GM12878 (cell line): ENCODE results near the gene METTL16. TPM values are rescaled to one million over a fixed set of nuclear protein-coding genes. Genes with fewer than 3 reads are reported as not detected.

ENCODE experiments used
- ATAC-seq: fragments of 200-7000 bp; cut with Tn5 transposase; 3 replicates; pipeline ENCODE4 v1.9.1; 2020; ENCODE audit warnings: mild to moderate bottlenecking, moderate library complexity
- BruUV-seq: library from RNA; stranded (reverse); fragments of 400-500 nt; replicated peaks from 2 replicates; lab custom pipeline; 2021; lab: Mats Ljungman, UMichigan
- CTCF ChIA-PET: fragments of 300-600 bp; sonication (Branson Sonifier 250); formaldehyde crosslinking; extraction: SDS; loops from one replicate; lab custom pipeline; 2021; ENCODE audit warnings: inconsistent platforms; lab: Yijun Ruan, JAX
- POLR2A ChIA-PET: fragments of 350-600 bp; formaldehyde crosslinking; extraction: SDS; loops from one replicate; lab custom pipeline; 2021; ENCODE audit warnings: inconsistent platforms; lab: Charles Lee
- RAD21 ChIA-PET: fragments of 300-600 bp; sonication (Branson Sonifier 250); formaldehyde crosslinking; loops from one replicate; lab custom pipeline; 2023; ENCODE audit warnings: antibody characterized with exemption; ENCODE audit not compliant: unreplicated experiment; lab: Charles Lee
- SMC1A ChIA-PET: fragments of 300-600 bp; sonication (Branson Sonifier 250); formaldehyde crosslinking; loops from one replicate; lab custom pipeline; 2023; ENCODE audit not compliant: unreplicated experiment, uncharacterized antibody; lab: Charles Lee
- DNase-seq: peaks from one replicate; pipeline ENCODE4 v3.0.0-alpha.2; 2011; ENCODE audit warnings: low read depth, low spot score
- FAIRE-seq: peaks from 3 replicates; lab custom pipeline; 2011; peaks lifted over from hg19 to GRCh38; lab: Jason Lieb, UNC
- H2AFZ ChIP-seq: 2 replicates; pipeline ENCODE4 v1.6.0; 2011; ENCODE audit warnings: low read depth, low read length, control low read depth; ENCODE audit not compliant: control insufficient read depth
- H3K27ac ChIP-seq: 2 replicates; pipeline ENCODE4 v1.5.1; 2011; ENCODE audit warnings: control low read depth; ENCODE audit not compliant: control insufficient read depth, insufficient read depth
- H3K27me3 ChIP-seq, 2 experiments: replicated peaks in 1 of 2; 2 replicates each; pipeline versions ENCODE4 v1.6.0 to v1.6.1; 2011; ENCODE audit warnings: low read length in 1 of 2; ENCODE audit not compliant: control insufficient read depth in 2 of 2, insufficient read depth in 2 of 2
- H3K36me3 ChIP-seq, 2 experiments: 2 replicates each; pipeline ENCODE4 v1.5.1; 2011; ENCODE audit warnings: low read length in 1 of 2; ENCODE audit not compliant: control insufficient read depth in 2 of 2, insufficient read depth in 2 of 2
- H3K4me1 ChIP-seq: 2 replicates; pipeline ENCODE4 v1.6.1; 2011; ENCODE audit warnings: mild to moderate bottlenecking, low read length, moderate library complexity, mixed read lengths; ENCODE audit not compliant: control insufficient read depth, insufficient read depth
- H3K4me2 ChIP-seq: 2 replicates; pipeline ENCODE4 v1.6.0; 2011; ENCODE audit warnings: control low read depth; ENCODE audit not compliant: control insufficient read depth, insufficient read depth
- H3K4me3 ChIP-seq: fragments of 200-600 bp; sonication (generic); 2 replicates; pipeline ENCODE4 v1.5.1; 2016
- H3K79me2 ChIP-seq: 2 replicates; pipeline ENCODE4 v1.6.0; 2011; ENCODE audit warnings: low read length; ENCODE audit not compliant: control insufficient read depth, insufficient read depth
- H3K9ac ChIP-seq: 2 replicates; pipeline ENCODE4 v1.8.0; 2011; ENCODE audit warnings: low read length, control low read depth, mixed read lengths; ENCODE audit not compliant: control insufficient read depth, insufficient read depth
- H3K9me3 ChIP-seq: replicated peaks from 3 replicates; pipeline ENCODE4 v1.5.1; 2011; ENCODE audit warnings: mild to moderate bottlenecking, low read length; ENCODE audit not compliant: control insufficient read depth, insufficient read depth
- H4K20me1 ChIP-seq: 2 replicates; pipeline ENCODE4 v1.6.0; 2011; ENCODE audit not compliant: control insufficient read depth, insufficient read depth
- BCL3 ChIP-seq: IDR thresholded peaks from 2 replicates; pipeline ENCODE4 v1.6.1; 2011; ENCODE audit warnings: borderline replicate concordance, low read depth, mild to moderate bottlenecking, moderate library complexity, low read length; ENCODE audit not compliant: insufficient read depth, poor library complexity, severe bottlenecking
- CHD1 ChIP-seq: IDR thresholded peaks from 2 replicates; pipeline ENCODE4 v1.6.1; 2012; ENCODE audit warnings: low read depth, low read length, improper control_type of control experiment
- CREM ChIP-seq: IDR thresholded peaks from 2 replicates; pipeline ENCODE4 v1.6.1; 2014; ENCODE audit warnings: antibody characterized with exemption, low read depth
- NFYB ChIP-seq: IDR thresholded peaks from 2 replicates; pipeline ENCODE4 v1.6.1; 2011; ENCODE audit warnings: low read depth, mild to moderate bottlenecking, low read length, improper control_type of control experiment, moderate library complexity; ENCODE audit not compliant: insufficient read depth
- RAD21 ChIP-seq: IDR thresholded peaks from 2 replicates; pipeline ENCODE4 v1.6.1; 2011; ENCODE audit warnings: mild to moderate bottlenecking, low read depth, low read length, moderate library complexity; ENCODE audit not compliant: insufficient read depth
- STAT1 ChIP-seq: fragments of 450-650 bp; conservative IDR thresholded peaks from 2 replicates; pipeline ENCODE4 v1.6.1; 2014; ENCODE audit warnings: antibody characterized with exemption, mild to moderate bottlenecking
- WGBS: methylation state at CpG from one replicate; pipeline ENCODE4 v1.1.6; 2016; ENCODE audit warnings: low lambda C conversion rate; ENCODE audit not compliant: insufficient replicate concordance, insufficient coverage; ENCODE audit errors: missing lambda C conversion rate; 5-methylcytosine and 5-hydroxymethylcytosine counted together
- in situ Hi-C: fragments of 300-500 bp; cut with MboI; formaldehyde crosslinking; loops from 9 replicates; pipeline ENCODE4 v1.14.3; 2018; ENCODE audit warnings: mixed read lengths
- intact Hi-C: fragments of 100-400 bp; cut with micrococcal nuclease; formaldehyde crosslinking; loops from one replicate; pipeline ENCODE4 v1.14.2; 2022; ENCODE audit not compliant: unreplicated experiment
- polyA plus RNA-seq, 11 experiments: library from polyadenylated mRNA; depleted of rRNA in 4 of 11; unstranded in 6 of 11; stranded (reverse) in 5 of 11; fragments of >200 nt; fragmentation: Nextera tagmentation in 4 of 11; fragmentation: Illumina TruSeq in 1 of 11; extraction: Ambion mirVana in 4 of 11; extraction: Trizol in 1 of 11; gene quantifications; 1 replicate in 1 of 11; 2 replicates in 10 of 11; pipeline versions ENCODE4 v1.2.1 to v1.2.3, GENCODE V29; 2011 to 2016; ENCODE audit warnings: inconsistent platforms in 2 of 11, missing spikeins in 2 of 11, low read depth in 1 of 11
- total RNA-seq, 4 experiments: library from RNA; depleted of rRNA in 3 of 4; stranded (reverse); fragments of >200 nt in 3 of 4; fragmentation: Illumina TruSeq in 1 of 4; extraction: Trizol in 1 of 4; gene quantifications; 2 replicates each; pipeline versions ENCODE4 v1.2.1 to v1.2.3, GENCODE V29; 2013 to 2021
- TF ChIP-seq, protein P1 (sequence below): IDR thresholded peaks from 2 replicates; pipeline ENCODE4 v1.6.1; 2012; ENCODE audit warnings: low read length, inconsistent platforms
- TF ChIP-seq, protein P2 (sequence below): IDR thresholded peaks from 2 replicates; pipeline ENCODE4 v1.6.1; 2012; ENCODE audit warnings: low read depth, low read length, improper control_type of control experiment
- TF ChIP-seq, protein P3 (sequence below): IDR thresholded peaks from 2 replicates; pipeline ENCODE4 v1.6.1; 2012; ENCODE audit warnings: low read depth, low read length, improper control_type of control experiment
- TF ChIP-seq, protein P4 (sequence below): fragments of 450-650 bp; IDR thresholded peaks from 2 replicates; pipeline ENCODE4 v1.6.1; 2016; ENCODE audit warnings: mild to moderate bottlenecking

METTL16 gene
- total and polyA plus RNA-seq, 10 of the 15 experiments (the other 5 are each of a cell fraction or from before 2014, with no cell fraction given): 15.6 to 34.3 (median 23.7) TPM

DNA sequence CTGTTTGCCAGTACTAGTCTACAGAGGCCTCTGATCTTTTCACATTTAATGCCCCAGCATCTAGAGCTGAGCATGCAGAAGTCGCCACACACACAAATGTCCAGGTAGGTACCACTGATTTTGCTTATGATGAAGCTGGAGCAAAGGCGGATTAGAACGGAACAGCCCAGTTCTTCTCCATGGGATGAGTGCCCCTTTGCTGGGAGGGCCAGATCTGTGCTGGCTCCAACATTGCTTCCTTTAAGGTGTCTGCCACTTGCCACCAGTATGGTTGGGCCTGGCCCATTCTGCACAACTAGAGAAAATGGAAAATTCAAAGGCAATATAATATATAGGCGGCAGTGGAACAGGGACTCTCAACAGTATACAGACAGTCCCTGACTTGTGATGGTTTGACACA, 108.6 kb downstream of the METTL16 start:
- Histone ChIP-seq H2AFZ (no peak overlapping the region), H3K4me1 (peaks cover 9% of the 10 kb centered on the region), H3K4me3 (no peak overlapping the region), H3K27me3 (no peaks in the 10 kb centered on the region), H3K79me2 (peaks cover 11% of the 10 kb centered on the region), H3K4me2 (no peak overlapping the region), H3K36me3 (no peaks in the 10 kb centered on the region), H3K27ac (no peak overlapping the region), H3K9ac (no peak overlapping the region), H4K20me1 (no peaks in the 10 kb centered on the region), H3K9me3 (no peaks in the 10 kb centered on the region)
- in situ Hi-C loops (loop anchor here (25.0 kb wide), 1 partner anchor 609 kb away; no protein-coding TSS in a partner anchor), intact Hi-C loops (loop anchor here (10.0 kb wide), 1 partner anchor 192 kb away; the partner anchor contains the start of gene PAFAH1B1)
- POLR2A ChIA-PET: interaction anchor here (0.5 to 2.6 kb wide), 2 partner anchors 11 to 1451 kb away, joined by 5 to 16 read pairs; no protein-coding TSS in a partner anchor
- CTCF ChIA-PET: interaction anchor here (0.6 to 9.8 kb wide), 4 partner anchors 12 to 311 kb away, joined by 4 to 105 read pairs (median 21); no protein-coding TSS in a partner anchor
- FAIRE-seq (no peak), ATAC-seq (no peak), DNase-seq (no peak)
- TF ChIP-seq, protein P1, sequence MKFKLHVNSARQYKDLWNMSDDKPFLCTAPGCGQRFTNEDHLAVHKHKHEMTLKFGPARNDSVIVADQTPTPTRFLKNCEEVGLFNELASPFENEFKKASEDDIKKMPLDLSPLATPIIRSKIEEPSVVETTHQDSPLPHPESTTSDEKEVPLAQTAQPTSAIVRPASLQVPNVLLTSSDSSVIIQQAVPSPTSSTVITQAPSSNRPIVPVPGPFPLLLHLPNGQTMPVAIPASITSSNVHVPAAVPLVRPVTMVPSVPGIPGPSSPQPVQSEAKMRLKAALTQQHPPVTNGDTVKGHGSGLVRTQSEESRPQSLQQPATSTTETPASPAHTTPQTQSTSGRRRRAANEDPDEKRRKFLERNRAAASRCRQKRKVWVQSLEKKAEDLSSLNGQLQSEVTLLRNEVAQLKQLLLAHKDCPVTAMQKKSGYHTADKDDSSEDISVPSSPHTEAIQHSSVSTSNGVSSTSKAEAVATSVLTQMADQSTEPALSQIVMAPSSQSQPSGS: no peak
- TF ChIP-seq, protein P2, sequence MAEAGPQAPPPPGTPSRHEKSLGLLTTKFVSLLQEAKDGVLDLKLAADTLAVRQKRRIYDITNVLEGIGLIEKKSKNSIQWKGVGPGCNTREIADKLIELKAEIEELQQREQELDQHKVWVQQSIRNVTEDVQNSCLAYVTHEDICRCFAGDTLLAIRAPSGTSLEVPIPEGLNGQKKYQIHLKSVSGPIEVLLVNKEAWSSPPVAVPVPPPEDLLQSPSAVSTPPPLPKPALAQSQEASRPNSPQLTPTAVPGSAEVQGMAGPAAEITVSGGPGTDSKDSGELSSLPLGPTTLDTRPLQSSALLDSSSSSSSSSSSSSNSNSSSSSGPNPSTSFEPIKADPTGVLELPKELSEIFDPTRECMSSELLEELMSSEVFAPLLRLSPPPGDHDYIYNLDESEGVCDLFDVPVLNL: no peak
- no peak for TF ChIP-seq BCL3
- TF ChIP-seq STAT1: no peak
- TF ChIP-seq, protein P3, sequence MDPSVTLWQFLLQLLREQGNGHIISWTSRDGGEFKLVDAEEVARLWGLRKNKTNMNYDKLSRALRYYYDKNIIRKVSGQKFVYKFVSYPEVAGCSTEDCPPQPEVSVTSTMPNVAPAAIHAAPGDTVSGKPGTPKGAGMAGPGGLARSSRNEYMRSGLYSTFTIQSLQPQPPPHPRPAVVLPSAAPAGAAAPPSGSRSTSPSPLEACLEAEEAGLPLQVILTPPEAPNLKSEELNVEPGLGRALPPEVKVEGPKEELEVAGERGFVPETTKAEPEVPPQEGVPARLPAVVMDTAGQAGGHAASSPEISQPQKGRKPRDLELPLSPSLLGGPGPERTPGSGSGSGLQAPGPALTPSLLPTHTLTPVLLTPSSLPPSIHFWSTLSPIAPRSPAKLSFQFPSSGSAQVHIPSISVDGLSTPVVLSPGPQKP: no peak
- TF ChIP-seq RAD21: no peak
- TF ChIP-seq, protein P4, sequence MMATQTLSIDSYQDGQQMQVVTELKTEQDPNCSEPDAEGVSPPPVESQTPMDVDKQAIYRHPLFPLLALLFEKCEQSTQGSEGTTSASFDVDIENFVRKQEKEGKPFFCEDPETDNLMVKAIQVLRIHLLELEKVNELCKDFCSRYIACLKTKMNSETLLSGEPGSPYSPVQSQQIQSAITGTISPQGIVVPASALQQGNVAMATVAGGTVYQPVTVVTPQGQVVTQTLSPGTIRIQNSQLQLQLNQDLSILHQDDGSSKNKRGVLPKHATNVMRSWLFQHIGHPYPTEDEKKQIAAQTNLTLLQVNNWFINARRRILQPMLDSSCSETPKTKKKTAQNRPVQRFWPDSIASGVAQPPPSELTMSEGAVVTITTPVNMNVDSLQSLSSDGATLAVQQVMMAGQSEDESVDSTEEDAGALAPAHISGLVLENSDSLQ: no peak
- no peak for TF ChIP-seq NFYB
- TF ChIP-seq CHD1: no peak
- TF ChIP-seq CREM: no peak
- RAD21 ChIA-PET: interaction anchor here (2.3 to 6.7 kb wide), 3 partner anchors 11 to 21 kb away, joined by 18 to 54 read pairs (median 24); no protein-coding TSS in a partner anchor
- SMC1A ChIA-PET: interaction anchor here (2.5 to 4.8 kb wide), 3 partner anchors 11 to 21 kb away, joined by 11 to 35 read pairs (median 20); no protein-coding TSS in a partner anchor
- 99% methylated on average over 4 of the region's 4 CpGs for WGBS
- no TSS peak for BruUV-seq
